Measurements from ENCODE around the gene TMEM169. TPM values are rescaled to one million over a fixed set of nuclear protein-coding genes. Genes with fewer than 3 reads are reported as not detected.

Gene TMEM169
- total RNA-seq, 1 donor from 2014 or later, result 29.7 TPM

GRCh38 chr2:216142540-216142939 is 60.8 kb downstream of the TMEM169 start:
- no peak overlapping the region for H3K4me3 Mint-ChIP-seq
- TF ChIP-seq CTCF (conservative IDR thresholded peaks at IDR 0.05), result no peak
- no peak for DNase-seq (ENCODE audit: low read depth, low spot score)
- H3K27me3 Mint-ChIP-seq (ENCODE audit: low read depth), result no peaks in the 10 kb centered on the region
- peaks cover 8% of the 10 kb centered on the region for H3K36me3 Mint-ChIP-seq (ENCODE audit: low read depth)
- no peaks in the 10 kb centered on the region for H3K9me3 Mint-ChIP-seq
- no peak overlapping the region for H3K27ac Mint-ChIP-seq (ENCODE audit: unreplicated experiment)
- no peaks in the 10 kb centered on the region for H3K4me1 Mint-ChIP-seq

GRCh38 chr2:216144372-216144771 is 62.7 kb downstream of the TMEM169 start:
- Mint-ChIP-seq H3K4me3 (no peak overlapping the region), H3K36me3 (ENCODE audit: low read depth) (peaks cover 6% of the 10 kb centered on the region), H3K27me3 (ENCODE audit: low read depth) (no peaks in the 10 kb centered on the region), H3K4me1 (no peaks in the 10 kb centered on the region), H3K27ac (ENCODE audit: unreplicated experiment) (no peak overlapping the region), H3K9me3 (no peaks in the 10 kb centered on the region)
- TF ChIP-seq CTCF (conservative IDR thresholded peaks at IDR 0.05), result no peak
- DNase-seq (ENCODE audit: low read depth, low spot score), result no peak

GRCh38 chr2:216144857-216145256 is 63.1 kb downstream of the TMEM169 start:
- Mint-ChIP-seq H3K4me1 (no peaks in the 10 kb centered on the region), H3K27ac (ENCODE audit: unreplicated experiment) (no peak overlapping the region), H3K9me3 (no peaks in the 10 kb centered on the region), H3K36me3 (ENCODE audit: low read depth) (peaks cover 6% of the 10 kb centered on the region), H3K4me3 (no peak overlapping the region), H3K27me3 (ENCODE audit: low read depth) (no peaks in the 10 kb centered on the region)
- no peak for TF ChIP-seq CTCF (conservative IDR thresholded peaks at IDR 0.05)
- no peak for DNase-seq (ENCODE audit: low read depth, low spot score)

DNA sequence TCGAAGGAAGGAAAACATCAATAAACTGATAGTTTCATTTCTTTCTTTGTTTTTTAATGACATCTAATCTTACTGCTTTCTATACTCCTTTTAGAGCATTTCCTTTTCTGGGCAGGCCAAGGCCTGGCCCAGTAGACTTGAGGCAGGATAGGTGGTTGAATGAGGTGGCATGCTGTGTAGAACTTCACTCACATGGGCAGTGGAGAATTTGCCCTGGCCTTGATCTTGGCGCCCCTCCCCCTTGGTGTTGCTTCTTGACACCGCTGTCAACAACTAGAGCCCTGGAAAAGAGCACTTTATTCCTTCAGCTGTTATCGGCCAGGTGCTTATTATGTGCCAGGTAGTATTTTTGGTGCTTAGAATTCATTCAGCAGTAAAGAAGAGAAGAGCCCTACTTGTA is 64.9 kb downstream of the TMEM169 start:
- no peak for TF ChIP-seq CTCF (conservative IDR thresholded peaks at IDR 0.05)
- Mint-ChIP-seq H3K4me1 (peaks cover under 1% of the 10 kb centered on the region), H3K27me3 (ENCODE audit: low read depth) (no peaks in the 10 kb centered on the region), H3K36me3 (ENCODE audit: low read depth) (peaks cover 6% of the 10 kb centered on the region), H3K27ac (ENCODE audit: unreplicated experiment) (no peak overlapping the region), H3K9me3 (no peaks in the 10 kb centered on the region), H3K4me3 (no peak overlapping the region)
- DNase-seq (ENCODE audit: low read depth, low spot score), result no peak

DNA sequence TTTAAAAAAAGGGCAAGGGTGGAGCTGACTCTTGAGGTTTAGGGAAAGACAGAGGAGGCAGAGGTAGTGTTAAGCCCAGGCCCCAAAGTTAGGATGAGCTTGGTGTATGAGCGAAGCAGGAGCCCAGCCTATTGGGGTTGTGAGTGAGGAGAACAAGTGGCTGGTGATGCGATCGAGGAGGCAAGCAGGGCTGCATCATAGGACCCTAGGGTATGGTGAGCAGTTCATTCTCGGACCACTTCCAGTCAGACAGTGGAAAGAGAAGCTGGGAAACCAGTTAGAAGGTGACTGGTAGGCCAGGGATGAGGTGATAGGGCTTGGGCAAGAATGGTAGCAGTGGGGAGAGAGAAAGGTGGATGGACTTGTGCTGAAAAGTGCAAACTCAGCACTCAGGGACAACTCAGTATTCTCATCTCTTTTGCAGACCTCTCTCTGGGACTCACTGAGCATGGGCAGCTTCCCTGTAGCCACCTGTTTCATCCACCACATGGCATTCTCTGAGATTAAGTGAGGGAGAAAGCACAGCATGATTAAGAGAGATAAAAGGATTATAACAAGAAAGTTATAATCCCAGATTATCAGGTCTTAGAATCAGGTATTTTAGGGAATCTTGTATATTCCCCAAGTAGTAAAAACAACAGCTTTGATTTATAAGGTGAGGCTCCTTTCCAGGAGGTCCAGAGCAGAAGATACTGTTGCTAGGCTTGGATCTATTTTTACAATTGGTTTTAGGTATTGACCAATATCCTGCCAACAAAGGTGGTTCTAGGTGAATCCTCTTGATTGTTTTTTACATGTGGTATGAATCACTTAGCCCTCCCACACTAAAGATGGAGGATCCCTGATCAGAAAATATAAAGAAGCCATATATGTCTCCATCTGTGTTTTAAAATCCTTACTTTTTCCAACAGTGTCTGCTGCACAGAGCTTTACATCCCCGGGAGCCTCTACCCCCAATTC is 65.7 kb downstream of the TMEM169 start:
- H3K27me3 Mint-ChIP-seq (ENCODE audit: low read depth), result no peaks in the 10 kb centered on the region
- H3K4me1 Mint-ChIP-seq, result peaks cover 3% of the 10 kb centered on the region
- no peak overlapping the region for H3K4me3 Mint-ChIP-seq
- peaks cover 9% of the 10 kb centered on the region for H3K36me3 Mint-ChIP-seq (ENCODE audit: low read depth)
- no peak for TF ChIP-seq CTCF (conservative IDR thresholded peaks at IDR 0.05)
- DNase-seq (ENCODE audit: low read depth, low spot score), result no peak
- H3K27ac Mint-ChIP-seq (ENCODE audit: unreplicated experiment), result no peak overlapping the region
- no peaks in the 10 kb centered on the region for H3K9me3 Mint-ChIP-seq

Data from neural crest cell (in vitro differentiated cells).